Cerebellar cortex (tissue), 1 donor: ENCODE data around the gene MAN2A2.

Source experiments
- DNase-seq: peaks from one replicate; pipeline ENCODE4 v3.0.0-alpha.2; 2015; ENCODE audit warnings: low spot score

Gene MAN2A2

DNA sequence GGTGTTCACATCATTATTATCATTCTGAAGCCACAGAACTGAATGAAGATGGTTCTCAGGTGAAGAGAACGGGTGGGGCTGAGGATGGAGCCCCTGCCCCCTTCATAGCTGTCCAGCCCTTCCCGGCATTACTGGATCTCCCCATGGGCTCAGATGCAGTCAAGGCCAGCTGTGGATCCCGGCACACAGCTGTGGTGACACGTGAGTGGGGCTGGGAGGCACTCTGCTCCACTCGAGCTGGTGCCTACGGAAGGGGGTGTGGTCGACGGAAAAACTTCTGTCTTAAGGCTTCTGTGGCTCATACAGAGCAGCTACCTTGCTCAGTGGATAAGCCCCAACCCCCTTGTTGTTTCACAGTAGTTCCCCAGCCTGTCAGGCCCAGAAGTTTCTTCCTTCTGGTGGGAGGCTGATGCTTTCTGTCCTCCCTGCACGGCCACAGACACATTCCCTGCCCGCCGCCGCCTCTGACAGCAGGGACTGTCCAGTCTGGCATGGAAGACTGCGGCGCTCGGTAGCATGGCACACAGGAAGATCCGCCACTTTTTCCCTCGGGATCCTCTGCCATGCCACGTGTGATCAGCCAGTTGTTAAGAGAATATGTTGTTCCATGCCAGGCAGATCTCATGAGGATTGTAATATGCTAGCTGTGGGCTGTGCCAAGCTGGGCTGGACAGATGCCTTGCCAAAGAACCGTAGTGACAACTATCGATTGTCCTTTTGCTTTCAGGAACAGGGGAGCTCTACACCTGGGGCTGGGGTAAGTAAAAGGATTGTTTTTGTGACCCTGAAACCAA is 57.4 kb downstream of the MAN2A2 start:
- peak; percentile 16 for DNase-seq

DNA sequence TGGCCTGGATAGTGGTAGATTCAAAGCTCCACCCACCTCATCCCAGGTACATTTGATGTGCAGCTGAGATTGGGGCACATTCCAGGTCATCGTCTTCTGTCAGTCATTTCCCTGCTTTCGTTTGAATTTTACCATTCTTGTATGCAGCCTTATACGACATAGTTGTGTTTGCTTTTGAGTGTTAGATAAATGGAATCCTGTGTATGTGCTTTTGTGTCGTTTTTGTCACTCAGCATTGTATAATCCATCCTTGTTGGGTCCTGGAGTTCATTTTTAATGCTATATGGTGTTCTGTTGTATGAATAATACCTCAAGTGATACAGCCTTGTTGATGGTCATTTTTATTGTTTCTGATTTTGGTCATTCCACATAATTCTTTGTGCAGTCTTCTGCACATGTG is 58.9 kb downstream of the MAN2A2 start:
- no peak for DNase-seq

DNA sequence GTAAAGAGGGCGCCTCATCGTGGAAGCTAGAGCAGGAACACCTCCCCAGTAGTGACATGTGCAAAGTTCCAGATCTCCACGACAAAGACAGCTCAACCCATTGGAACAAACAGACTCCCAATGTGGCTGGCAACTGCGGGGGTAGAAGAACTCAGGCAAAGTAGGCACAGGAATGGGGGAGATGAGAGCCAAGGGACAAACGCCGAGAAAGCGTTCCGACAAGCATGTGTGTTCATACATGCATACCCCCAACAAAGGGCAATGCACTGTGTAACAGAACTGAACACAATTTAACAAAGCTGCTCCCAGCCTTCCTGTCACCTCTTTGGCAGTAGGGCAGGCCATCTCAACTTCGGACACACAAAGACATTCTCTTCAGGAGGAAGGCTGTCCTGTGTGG is 63.2 kb downstream of the MAN2A2 start:
- DNase-seq: no peak

DNA sequence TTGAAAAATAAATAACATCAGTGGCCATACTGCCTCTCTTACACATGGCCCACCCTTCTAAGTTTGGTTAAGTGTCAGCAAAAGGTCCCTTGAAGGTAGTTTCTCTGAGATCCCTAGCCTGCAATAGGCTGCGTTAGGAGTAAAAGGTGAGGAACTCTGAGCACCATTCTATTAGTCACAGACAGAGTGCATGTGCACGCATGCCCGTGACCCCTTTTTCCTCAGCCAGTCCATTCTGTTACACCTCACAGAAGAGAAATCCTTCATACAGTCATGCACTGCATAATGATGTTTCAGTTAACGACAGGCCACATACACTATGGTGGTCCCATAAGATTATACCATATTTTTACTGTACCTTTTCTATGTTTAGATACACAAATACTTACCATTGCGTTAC is 64.1 kb downstream of the MAN2A2 start:
- no peak for DNase-seq

DNA sequence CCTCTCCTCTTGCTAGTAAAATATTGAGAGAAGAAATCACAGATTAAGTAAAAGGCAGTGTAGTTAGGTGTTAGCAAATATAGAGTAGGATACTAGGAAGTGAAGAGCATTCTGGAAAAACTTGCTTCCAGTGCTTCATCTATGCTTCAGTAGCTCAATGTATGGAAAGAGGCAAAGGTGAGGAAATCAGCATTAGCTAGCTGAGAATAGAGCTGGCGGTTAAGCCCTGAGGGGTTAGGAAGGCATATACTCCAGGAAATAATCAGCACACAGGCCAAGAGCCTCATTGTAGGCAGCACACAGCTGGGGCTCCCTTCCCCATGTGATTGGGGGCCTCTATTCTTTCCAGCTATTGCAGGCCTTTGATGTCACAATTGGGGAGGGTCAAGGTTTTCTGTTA is 65.3 kb downstream of the MAN2A2 start:
- DNase-seq: no peak

DNA sequence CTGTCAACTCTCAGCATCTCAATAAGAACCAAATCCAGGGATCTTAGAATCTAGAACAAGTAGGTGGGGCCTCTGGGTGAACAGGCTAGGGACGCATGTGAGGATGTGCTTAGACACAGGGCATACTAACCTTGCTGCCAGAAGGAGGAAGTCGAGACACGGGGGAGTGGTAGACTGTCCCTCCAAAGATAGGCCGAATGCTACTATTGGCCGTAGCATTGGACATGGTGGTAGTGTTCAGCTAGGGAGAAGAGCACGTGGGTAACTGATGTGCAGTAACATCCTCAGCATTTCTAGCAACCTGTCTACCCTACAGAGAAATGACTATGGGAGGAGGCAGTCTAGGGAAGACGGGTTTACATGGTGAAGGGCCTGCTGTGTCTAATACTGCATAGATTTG is 67.2 kb downstream of the MAN2A2 start:
- DNase-seq: no peak

DNA sequence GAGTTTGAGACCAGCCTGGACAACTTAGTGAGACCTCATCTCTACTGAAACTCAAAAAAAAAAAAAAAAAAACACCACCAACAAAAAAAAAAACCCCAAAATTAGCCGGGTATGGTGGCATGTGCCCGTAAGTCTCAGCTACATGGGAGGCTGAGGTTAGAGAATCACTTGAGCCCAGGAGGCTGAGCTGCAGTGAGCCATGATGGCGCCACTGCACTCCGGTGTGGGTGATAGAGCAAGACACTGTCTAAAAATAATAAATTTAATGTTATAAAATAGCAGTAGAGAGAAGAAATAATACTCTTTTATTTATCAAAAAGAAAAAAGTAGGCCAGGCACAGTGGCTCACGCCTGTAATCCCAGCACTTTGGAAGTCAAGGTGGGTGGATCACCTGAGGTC is 69.0 kb downstream of the MAN2A2 start:
- DNase-seq: no peak
